Stimulated activated CD4-positive, alpha-beta T cell treated with anti-CD3 and anti-CD28 coated beads, TNF-alpha, amount 100 ng/mL, for 4 hours (primary cell): ENCODE data around the gene ITIH5.

Experiments used
- DNase-seq, 3 experiments: peaks; one replicate each; pipeline ENCODE4 v3.0.0-alpha.2; 2020; ENCODE audit warnings: low read depth in 3 of 3

Gene ITIH5

GRCh38 chr10:7551289-7551688, 115.5 kb downstream of the ITIH5 start:
- DNase-seq = no peak

DNA sequence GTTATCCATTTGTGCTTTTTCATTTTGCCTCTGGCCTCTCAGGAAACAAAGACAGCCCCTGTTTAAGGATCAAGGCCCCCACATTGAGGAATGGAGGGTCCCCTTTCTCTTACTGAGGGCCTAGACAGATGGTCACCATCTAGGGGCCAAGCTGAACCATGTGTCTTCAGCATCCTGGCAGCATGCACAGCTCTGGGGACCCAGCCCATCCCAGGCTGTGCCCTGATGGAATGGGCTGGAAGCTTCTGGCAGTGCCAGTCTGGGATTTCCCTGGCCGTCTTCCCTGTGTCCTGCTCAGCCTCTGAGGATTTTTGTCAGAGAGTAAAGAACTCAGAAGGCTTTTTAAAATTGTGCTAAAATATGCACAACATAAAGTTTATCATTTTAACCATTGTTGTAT, 116.8 kb downstream of the ITIH5 start:
- DNase-seq = no peak

DNA sequence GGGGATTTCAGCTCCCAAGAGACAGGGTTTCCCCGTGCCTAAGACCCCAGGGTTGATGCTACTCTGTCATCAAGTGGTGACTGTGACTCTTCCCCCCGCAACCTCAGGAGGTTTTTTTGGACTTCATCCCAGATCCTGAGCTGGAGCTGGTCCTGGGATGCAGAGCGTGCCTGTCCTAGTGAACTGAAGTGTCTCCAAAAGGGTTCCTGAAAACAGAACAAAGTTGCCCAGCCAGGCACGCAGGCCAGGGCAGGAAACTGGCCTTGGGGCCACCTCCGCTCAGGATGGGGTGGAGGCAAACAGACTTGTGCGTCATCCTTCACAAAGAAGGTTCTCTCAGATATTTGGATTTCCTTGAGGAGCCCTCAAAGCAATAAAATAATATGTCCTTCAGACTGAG, 118.9 kb downstream of the ITIH5 start:
- no peak for DNase-seq

DNA sequence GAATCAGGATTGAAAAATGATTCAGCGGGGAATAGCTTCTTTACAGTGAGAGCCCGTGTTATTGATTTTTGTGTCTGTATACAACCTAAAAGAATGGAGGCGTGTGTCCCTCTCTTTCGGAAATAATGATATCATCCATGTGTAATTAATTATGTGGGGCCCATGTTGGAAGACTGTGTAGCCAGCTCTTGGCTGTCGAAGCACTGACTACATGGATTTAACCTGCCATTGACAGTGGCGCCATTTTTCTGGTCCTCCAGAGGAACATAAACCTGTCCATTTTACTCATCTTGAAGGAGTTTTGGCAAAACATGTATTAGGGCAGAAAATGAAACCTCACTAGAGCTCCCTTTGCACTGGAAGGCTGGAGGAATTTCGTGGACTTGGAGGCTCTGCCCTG, 119.6 kb downstream of the ITIH5 start:
- no peak for DNase-seq

- no peak for DNase-seq
Measured at GRCh38 chr10:7546385-7546967, 120.3 kb downstream of the ITIH5 start.

DNA sequence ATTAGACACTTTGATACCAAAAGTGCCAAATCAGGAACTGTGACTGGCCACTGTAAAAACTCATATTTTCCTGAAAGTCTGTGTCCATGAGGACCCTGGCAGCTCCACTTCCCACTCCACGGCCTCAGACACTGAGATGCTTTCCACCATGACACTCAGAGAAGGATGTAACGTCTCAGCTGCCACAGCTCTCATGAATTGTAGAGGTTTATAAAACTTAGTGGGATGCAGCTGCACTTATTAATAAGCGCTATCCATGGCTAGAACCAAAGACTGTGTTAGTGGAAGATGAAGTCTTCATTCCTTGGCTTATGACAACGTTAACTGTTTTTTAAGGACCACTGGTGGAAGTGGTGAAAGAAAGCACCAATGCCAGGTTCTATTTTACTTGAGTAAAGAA, 121.0 kb downstream of the ITIH5 start:
- no peak for DNase-seq

GRCh38 chr10:7545261-7545660, 121.5 kb downstream of the ITIH5 start:
- no peak for DNase-seq

GRCh38 chr10:7544203-7544602, 122.6 kb downstream of the ITIH5 start:
- no peak for DNase-seq

- no peak for DNase-seq
Measured at GRCh38 chr10:7542189-7542914, 124.4 kb downstream of the ITIH5 start.

DNA sequence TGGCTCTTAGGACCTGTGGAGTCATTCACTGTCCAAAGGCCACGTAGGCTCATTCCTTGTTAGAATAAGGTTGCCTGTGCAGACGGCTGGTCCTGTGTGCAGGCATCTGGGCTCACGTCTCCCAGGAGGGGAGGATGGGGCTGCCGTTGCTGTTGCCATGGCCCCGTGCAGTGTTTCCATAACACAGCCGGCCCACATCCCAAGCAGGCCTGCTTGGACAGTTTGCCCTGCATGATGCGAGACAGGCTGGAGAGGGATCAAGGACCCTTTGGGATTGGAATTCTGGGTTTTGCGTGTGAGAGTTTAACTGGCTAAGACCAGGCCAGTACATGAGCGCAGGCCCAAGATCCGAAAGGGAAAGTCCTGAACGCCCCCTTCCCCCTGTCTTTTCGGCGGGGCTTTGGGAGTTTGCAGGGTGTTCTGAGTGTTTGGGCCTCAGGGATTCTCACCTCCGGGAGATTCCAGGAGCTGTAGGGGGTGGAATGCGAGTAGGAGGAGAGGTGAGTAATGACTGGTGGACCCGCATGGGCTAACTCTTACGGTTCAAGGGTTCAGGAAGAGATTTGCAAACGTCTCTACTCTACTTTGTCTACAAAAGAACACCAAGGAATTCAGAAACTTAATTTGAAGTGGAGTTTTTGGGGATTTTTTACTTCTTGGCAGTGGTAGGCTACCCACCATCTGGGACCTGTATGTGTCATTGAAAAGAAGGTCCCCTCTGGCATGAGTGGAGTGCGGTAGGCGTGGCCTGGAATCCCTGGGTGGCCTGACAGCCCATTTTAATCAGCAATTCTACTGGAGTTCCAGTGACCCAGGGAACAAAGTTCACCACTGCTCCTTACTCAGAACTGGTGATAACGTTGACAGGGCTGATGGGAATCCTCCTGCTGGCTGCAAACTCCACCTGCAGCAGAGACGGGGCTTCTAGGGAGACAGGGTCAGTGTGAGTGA, 125.4 kb downstream of the ITIH5 start:
- no peak for DNase-seq

GRCh38 chr10:7538970-7539654, 127.7 kb downstream of the ITIH5 start:
- DNase-seq = no peak

DNA sequence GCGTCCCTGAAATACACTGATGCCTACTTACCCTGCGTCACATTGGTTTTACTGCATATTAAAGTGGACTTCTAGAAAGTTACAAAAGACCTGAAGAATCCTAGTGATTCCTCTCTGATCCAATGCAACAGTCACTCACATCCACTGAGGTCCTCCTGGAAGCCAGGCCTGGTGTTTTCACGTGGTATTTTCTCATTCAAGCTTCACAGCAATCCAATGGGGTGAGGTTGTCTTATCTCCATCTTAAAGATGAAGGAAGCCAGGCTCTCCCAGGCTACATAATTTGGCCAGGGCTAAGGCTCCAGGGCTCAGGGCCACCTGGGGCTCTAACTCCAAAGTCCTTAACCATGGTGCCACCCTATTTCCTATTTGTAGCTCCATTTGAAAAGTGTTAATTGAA, 129.6 kb downstream of the ITIH5 start:
- DNase-seq = no peak

GRCh38 chr10:7534480-7534852, 132.3 kb downstream of the ITIH5 start:
- DNase-seq = no peak

- DNase-seq = no peak
Measured at GRCh38 chr10:7533657-7534479, 132.9 kb downstream of the ITIH5 start.

- no peak for DNase-seq
Measured at GRCh38 chr10:7532723-7533498, 133.9 kb downstream of the ITIH5 start.

DNA sequence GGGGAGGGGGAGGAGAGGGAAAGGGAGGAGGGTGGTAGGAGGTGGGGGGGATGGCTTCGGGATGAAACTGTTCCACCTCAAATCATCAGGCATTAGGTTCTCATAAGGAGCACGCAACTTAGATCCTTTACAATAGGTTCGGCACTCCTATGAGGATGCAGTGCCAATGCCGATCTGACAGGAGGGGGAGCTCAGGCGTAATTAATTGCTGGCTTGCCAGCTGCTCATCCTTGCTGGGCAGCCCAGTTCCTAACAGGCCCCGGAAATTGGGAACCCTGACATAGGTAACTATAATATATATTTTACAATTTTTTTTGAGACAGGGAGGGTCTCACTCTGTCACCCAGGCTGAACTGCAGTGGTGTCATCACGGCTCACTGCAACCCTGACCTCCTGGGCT, 137.1 kb downstream of the ITIH5 start:
- DNase-seq = no peak

- no peak for DNase-seq
Measured at GRCh38 chr10:7527468-7527867, 139.3 kb downstream of the ITIH5 start.

DNA sequence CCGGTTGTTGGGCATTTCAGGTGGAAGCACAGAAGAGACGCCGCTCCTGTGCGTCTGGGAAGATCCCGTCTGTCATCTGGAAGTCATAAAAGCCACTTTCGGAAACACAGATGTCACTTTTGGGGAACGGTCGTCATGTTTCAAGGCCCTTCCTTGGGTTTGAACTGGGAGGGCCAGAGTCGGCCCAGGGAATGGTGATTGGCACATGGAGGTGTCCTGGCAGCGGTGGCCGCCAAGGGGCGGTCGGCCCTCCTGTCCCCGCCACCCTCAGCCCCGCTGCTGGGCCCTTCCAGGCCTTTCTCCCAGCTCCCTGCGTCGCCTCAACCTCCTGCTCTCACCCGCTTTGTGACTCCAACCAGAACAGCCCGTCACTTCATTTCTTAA, 140.8 kb downstream of the ITIH5 start:
- DNase-seq = no peak

- DNase-seq = peak in 1 of 3 experiments; percentile 41
Measured at GRCh38 chr10:7525314-7526016, 141.3 kb downstream of the ITIH5 start.

GRCh38 chr10:7523656-7524055, 143.1 kb downstream of the ITIH5 start:
- no peak for DNase-seq
